Activated CD4-positive, alpha-beta T cell treated with anti-CD3 and anti-CD28 coated beads, Interleukin-2, amount 50 U/mL, for 1 hour (primary cell): ENCODE measurements around the gene C19orf25.

ENCODE experiments used
- DNase-seq: peaks from one replicate; pipeline ENCODE4 v3.0.0-alpha.2; 2020

The C19orf25 gene

GRCh38 chr19:1474765-1475351 is 4.2 kb downstream of the C19orf25 start:
- DNase-seq: no peak

GRCh38 chr19:1474011-1474764 is 4.8 kb downstream of the C19orf25 start:
- DNase-seq: no peak

DNA sequence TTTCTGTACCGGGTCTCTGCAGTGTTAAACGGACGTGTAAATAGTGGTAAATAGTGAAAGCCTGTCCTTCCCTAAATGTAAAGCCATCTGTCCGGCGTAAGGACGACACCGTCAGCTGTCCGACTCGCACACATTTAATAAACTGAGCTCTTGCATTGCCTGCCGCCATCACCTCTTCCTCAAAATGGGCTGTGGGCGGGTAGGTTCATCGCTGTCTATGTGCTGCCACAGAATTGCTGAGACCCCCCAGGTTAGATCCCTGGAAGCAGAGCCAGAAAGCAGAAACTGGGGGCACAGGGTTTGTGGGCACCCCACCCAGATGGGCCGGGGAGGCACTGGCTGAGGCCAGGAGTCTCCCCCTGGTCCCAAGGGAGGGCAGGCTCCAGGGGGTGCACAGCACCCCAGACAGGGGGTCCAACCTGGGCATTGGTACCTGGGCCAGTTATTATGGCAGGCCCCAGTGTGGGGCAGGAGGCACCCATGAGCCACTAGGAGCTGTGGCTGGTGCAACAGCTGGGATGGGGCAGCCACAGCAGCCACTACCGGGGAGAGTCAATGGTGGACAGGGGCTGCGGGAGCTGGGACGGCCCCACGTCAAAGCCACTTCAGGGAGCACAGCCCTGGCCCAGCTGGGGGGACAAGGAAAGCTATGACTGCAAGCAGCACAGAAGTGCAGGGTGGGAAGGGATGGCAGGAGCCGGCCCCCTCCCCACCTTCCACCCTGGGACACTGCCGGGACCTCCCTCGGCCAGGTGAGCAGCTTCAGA is 5.7 kb downstream of the C19orf25 start:
- no peak for DNase-seq

DNA sequence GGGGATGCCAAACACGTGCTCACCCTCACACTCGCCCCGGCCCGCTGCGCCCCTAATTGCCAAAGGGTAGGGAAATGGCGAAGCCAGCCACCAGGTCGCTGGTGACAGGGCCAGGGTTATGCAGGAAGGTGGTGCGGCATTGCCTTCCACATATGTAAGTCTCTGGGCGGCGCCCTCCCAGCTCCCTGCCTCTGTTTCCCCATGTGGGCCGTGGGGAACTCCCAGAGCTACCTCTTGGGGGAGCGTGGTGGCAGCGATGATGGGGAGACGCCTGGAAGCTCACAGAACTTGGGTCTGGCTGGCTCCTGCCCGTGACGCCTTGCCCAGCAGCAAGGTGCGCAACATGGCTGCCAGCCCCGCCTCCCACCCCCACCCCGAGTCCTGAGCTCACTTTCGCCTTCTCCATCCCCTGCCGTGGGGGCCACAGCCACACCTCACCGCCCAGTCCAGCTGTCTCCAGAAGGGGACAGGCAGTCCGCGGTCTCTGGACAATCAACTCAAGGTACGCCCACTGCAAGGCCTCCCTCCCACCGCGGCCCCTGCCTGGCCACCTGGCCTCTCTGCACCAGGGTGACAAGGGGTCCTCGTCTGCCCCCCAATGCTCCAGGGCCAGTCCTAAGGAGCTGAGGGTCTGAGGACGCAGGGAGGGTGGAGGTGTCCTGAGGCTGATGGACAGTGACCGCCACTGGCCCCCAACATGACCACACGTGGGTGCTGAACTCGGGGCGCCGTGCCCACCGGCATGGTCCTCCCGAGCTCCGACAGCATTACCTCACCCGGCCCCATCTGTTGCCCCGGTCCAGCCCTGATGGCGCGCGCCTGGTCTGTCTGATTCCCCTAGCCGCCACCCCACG is 6.6 kb downstream of the C19orf25 start:
- no peak for DNase-seq

- DNase-seq: peak; percentile 23
These were observed 7.4 kb downstream of the C19orf25 start for GRCh38 chr19:1471515-1472160.

GRCh38 chr19:1471010-1471514 is 8.0 kb downstream of the C19orf25 start:
- no peak for DNase-seq

DNA sequence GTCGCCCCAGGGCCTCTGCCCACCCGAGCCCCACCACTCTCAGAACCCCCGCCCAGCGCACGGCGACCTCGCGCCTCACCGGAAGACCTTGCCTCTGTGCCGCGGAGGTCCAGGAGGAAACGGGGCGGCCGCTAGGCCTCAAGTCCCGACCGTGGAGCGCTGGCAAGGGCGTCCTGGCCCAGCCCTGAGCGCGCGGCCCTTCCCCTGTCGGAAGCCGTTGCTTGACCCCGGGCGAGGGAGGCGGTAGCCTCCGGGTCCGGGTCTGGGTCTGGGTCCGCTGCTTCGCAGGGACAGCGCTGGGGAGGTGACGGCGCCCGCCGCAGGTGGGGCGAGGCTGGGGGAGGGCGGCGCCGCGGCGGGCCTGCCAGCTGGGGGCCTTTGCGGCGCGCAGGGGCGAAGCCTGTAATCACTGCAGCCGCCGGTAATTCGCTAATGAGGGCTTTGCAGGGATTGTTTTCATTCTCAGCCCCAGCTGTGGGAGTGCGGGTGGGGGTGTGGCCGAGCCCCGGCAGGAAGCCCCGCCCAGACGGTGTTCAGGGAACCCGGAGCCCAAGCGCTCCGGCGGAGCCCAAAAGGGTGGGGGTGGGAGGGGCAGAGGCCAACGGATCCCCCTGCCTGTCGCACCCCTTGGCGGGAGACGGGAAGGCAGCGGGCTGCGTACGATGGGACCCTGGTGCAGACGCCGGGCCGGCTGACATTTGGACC is 8.6 kb downstream of the C19orf25 start:
- DNase-seq: peak; percentile 68

- DNase-seq: no peak
These were observed 9.0 kb downstream of the C19orf25 start for GRCh38 chr19:1470055-1470304.

- no peak for DNase-seq
These were observed 9.6 kb downstream of the C19orf25 start for GRCh38 chr19:1469255-1470054.

- no peak for DNase-seq
These were observed 10.2 kb downstream of the C19orf25 start for GRCh38 chr19:1468821-1469254.

GRCh38 chr19:1468274-1468820 is 10.7 kb downstream of the C19orf25 start:
- no peak for DNase-seq

- DNase-seq: no peak
These were observed 11.3 kb downstream of the C19orf25 start for GRCh38 chr19:1467490-1468273.

GRCh38 chr19:1467215-1467489 is 11.9 kb downstream of the C19orf25 start:
- DNase-seq: no peak

DNA sequence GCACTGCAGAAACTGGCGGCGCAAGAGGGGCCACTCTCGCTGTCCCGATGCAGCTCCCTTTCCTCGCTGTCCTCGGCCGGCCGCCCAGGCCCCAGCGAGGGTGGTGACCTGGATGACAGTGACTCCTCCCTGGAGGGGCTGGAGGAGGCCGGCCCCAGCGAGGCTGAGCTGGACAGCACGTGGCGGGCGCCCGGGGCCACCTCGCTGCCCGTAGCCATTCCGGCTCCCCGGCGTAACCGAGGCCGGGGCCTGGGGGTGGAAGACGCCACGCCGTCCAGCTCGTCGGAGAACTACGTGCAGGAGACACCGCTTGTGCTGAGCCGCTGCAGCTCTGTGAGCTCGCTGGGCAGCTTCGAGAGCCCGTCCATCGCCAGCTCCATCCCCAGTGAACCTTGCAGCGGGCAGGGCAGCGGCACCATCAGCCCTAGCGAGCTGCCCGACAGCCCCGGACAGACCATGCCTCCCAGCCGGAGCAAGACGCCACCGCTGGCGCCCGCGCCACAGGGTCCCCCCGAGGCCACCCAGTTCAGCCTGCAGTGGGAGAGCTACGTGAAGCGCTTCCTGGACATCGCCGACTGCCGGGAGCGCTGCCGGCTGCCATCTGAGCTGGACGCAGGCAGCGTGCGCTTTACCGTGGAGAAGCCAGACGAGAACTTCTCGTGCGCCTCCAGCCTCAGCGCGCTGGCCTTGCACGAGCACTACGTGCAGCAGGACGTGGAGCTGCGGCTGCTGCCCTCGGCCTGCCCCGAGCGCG is 12.4 kb downstream of the C19orf25 start:
- DNase-seq: no peak

DNA sequence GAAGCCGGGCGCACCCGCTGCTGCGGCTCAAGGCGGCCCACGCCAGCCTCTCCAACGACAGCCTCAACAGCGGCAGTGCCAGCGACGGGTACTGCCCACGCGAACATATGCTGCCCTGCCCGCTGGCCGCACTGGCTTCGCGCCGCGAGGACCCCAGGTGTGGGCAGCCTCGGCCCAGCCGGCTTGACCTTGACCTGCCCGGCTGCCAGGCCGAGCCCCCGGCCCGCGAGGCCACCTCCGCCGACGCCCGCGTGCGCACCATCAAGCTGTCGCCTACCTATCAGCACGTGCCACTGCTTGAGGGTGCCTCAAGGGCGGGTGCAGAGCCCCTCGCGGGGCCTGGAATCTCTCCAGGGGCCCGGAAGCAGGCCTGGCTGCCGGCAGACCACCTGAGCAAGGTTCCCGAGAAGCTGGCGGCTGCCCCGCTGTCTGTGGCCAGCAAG is 13.0 kb downstream of the C19orf25 start:
- DNase-seq: no peak

DNA sequence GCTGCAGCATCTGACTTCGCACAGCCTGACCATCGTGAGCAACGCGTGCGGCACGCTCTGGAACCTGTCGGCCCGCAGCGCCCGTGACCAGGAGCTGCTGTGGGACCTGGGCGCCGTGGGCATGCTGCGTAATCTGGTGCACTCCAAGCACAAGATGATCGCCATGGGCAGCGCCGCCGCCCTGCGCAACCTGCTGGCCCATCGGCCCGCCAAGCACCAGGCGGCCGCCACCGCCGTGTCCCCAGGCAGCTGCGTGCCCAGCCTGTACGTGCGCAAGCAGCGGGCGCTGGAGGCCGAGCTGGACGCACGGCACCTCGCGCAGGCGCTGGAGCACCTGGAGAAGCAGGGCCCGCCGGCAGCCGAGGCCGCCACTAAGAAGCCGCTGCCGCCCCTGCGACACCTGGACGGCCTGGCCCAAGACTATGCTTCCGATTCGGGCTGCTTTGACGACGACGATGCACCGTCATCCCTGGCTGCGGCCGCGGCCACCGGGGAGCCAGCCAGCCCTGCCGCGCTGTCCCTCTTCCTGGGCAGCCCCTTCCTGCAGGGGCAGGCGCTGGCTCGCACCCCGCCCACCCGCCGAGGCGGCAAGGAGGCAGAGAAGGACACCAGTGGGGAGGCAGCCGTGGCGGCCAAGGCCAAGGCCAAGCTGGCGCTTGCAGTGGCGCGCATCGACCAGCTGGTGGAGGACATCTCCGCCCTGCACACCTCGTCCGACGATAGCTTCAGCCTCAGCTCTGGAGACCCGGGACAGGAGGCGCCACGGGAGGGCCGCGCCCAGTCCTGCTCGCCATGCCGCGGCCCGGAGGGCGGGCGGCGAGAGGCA is 13.6 kb downstream of the C19orf25 start:
- DNase-seq: peak; percentile 39

- no peak for DNase-seq
These were observed 17.2 kb downstream of the C19orf25 start for GRCh38 chr19:1461862-1462261.
